GM06990 (cell line): ENCODE results near the gene PON3.

ENCODE experiments used
- DNase-seq: peaks from one replicate; pipeline ENCODE4 v3.0.0-alpha.2; 2011; ENCODE audit not compliant: insufficient read length; ENCODE audit errors: extremely low read depth
- H3K27me3 ChIP-seq: replicated peaks from 2 replicates; pipeline ENCODE4 v1.6.0; 2011; ENCODE audit warnings: low read length; ENCODE audit not compliant: control insufficient read depth, insufficient read depth
- H3K36me3 ChIP-seq: 2 replicates; pipeline ENCODE4 v1.5.1; 2011; ENCODE audit warnings: low read length; ENCODE audit not compliant: control insufficient read depth, insufficient read depth
- H3K4me3 ChIP-seq: replicated peaks from 2 replicates; pipeline ENCODE4 v1.5.1; 2011; ENCODE audit warnings: low read depth, mild to moderate bottlenecking, control low read depth, low read length
- TF ChIP-seq, protein P1 (sequence below): IDR thresholded peaks from 2 replicates; pipeline ENCODE4 v1.5.1; 2011; ENCODE audit warnings: low read length, control low read depth, mild to moderate bottlenecking, inconsistent platforms; ENCODE audit not compliant: insufficient read depth, poor library complexity, severe bottlenecking

PON3 gene

DNA sequence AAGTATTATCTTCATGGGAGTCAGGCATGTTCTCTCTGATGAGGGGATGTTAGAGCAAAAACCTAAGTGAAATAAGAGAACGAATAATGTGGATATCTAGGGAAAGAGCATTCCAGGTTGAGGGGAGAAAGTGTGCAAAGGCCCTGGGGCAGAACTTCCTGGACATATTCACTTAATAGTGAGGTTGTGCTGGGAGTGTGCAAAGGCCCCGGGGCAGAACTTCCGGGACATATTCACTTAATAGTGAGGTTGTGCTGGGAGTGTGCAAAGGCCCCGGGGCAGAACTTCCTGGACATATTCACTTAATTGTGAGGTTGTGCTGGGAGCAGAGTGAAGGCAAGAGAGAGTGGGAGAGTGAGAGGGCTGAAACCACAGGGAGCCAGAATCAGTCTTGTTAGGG is 83.6 kb downstream of the PON3 start:
- DNase-seq, result no peak
- Histone ChIP-seq H3K4me3 (no peak overlapping the region), H3K27me3 (no peaks in the 10 kb centered on the region), H3K36me3 (no peaks in the 10 kb centered on the region)
- TF ChIP-seq, protein P1, sequence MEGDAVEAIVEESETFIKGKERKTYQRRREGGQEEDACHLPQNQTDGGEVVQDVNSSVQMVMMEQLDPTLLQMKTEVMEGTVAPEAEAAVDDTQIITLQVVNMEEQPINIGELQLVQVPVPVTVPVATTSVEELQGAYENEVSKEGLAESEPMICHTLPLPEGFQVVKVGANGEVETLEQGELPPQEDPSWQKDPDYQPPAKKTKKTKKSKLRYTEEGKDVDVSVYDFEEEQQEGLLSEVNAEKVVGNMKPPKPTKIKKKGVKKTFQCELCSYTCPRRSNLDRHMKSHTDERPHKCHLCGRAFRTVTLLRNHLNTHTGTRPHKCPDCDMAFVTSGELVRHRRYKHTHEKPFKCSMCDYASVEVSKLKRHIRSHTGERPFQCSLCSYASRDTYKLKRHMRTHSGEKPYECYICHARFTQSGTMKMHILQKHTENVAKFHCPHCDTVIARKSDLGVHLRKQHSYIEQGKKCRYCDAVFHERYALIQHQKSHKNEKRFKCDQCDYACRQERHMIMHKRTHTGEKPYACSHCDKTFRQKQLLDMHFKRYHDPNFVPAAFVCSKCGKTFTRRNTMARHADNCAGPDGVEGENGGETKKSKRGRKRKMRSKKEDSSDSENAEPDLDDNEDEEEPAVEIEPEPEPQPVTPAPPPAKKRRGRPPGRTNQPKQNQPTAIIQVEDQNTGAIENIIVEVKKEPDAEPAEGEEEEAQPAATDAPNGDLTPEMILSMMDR, result no peak

DNA sequence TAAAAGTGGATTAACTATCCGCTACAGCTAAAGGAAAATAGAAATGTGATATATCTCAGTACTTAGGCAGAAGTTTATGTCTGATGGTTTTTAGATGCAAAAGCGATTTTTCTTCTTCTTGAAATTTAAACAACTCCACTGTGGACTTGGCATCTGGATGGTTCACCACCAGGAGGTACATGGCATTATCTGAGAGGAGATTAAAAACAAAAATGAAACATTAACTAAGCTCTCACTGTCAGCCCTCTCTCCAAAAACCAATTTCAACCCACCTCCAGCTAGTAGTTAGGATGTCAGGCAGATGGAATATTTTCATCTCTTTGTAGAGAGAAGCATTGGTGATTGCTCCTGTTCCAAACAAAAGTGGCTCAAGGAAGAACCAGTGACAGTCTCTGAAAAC is 84.8 kb downstream of the PON3 start:
- DNase-seq, result no peak
- no peaks in the 10 kb centered on the region for H3K36me3 ChIP-seq
- TF ChIP-seq, protein P1, result no peak

DNA sequence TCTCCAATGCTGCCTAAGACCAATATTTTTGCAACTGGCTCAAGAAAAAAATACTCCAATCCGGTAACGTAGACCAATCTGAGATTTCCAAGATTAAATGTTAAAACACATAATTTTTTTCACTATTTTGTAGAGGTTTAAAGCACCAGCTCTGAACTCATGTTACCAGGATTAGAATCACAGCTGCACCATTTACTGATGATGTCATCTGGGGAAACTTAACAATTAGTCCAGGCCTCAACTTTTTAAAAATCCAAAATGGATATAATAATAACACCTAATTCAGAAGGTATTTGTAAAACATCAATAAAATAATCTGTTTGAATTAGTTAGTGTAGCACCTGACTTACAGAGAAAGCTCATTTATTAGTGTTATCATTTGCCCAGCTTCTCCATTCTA is 86.2 kb downstream of the PON3 start:
- H3K4me3 ChIP-seq, result no peak overlapping the region
- no peak for DNase-seq
- no peaks in the 10 kb centered on the region; the same call in 1 of the 2 replicates for H3K27me3 ChIP-seq
- H3K36me3 ChIP-seq, result no peaks in the 10 kb centered on the region
- TF ChIP-seq, protein P1, result no peak

More for the DNA sequence above, 84.8 kb downstream of the PON3 start:
- Histone ChIP-seq H3K4me3 (no peak overlapping the region), H3K27me3 (no peaks in the 10 kb centered on the region; the same call in 1 of the 2 replicates)
